ENCODE measurements around the gene TNS3. TPM values are rescaled to one million over a fixed set of nuclear protein-coding genes. Genes with fewer than 3 reads are reported as not detected.

Gene TNS3
- total and polyA plus RNA-seq, 9 of the 15 experiments (the other 6 are each of a cell fraction or from before 2014, with no cell fraction given) = 0.20 TPM; not detected in 8

DNA sequence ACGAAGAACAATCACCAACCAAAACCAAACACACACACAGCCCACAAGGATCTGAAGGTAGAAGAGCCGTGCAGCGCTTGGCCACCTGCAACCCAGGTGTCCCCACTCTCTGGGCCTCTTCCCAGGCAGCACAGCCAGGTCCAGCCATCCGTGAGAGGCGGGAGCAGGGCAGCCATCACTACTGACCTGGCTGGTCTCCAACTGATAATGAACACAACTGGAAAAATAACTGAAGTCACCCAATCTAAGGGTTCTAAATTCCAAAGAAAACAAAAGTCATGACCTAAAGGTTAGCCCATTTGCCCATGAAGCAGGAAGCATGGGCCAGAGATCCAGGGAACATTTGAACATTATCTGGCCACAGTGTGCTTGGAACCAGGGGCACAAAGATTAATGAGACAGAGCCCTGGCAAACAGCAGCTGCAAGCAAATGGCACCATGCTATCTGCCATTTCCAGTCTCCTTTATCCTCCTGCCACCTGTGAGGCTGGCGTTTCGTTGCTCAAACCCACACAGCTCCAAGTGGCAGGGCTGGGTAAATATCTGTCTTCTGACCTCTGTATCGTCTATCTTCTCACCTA lies 207.9 kb downstream of the TNS3 start (continued):
- no peak for TF ChIP-seq ZBTB9 (CRISPR knock-in tag; IDR thresholded peaks at IDR 0.05)
- no peak for TF ChIP-seq ZNF785 (CRISPR knock-in tag; IDR thresholded peaks at IDR 0.05)
- TF ChIP-seq ARID4B (CRISPR knock-in tag; IDR thresholded peaks at IDR 0.05) = no peak
